ENCODE measurements around the gene DNAJC25.

DNA sequence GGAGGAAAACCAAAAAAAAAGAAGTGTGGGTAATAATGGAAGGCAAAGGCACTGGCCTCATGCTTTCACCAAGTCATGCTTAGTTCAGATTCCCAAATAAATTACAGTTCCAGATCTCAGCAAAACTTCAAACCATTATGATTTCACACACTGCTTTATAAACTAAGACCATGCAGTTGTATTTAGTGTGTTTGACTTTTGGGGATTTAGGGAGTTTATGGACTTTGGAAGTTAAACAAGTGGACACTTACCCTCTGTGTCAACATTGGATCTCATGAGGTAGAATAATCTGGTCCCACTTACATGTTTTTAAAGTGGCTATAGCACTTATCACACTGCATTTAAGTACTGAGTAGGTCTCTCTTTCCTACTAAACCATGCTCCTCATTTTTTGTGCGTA, 3.7 kb downstream of the DNAJC25 start:
- TF ChIP-seq, protein P1, sequence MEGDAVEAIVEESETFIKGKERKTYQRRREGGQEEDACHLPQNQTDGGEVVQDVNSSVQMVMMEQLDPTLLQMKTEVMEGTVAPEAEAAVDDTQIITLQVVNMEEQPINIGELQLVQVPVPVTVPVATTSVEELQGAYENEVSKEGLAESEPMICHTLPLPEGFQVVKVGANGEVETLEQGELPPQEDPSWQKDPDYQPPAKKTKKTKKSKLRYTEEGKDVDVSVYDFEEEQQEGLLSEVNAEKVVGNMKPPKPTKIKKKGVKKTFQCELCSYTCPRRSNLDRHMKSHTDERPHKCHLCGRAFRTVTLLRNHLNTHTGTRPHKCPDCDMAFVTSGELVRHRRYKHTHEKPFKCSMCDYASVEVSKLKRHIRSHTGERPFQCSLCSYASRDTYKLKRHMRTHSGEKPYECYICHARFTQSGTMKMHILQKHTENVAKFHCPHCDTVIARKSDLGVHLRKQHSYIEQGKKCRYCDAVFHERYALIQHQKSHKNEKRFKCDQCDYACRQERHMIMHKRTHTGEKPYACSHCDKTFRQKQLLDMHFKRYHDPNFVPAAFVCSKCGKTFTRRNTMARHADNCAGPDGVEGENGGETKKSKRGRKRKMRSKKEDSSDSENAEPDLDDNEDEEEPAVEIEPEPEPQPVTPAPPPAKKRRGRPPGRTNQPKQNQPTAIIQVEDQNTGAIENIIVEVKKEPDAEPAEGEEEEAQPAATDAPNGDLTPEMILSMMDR (IDR thresholded peaks at IDR 0.05), result no peak
- no peak for TF ChIP-seq POLR2A (IDR thresholded peaks at IDR 0.05)
